Loucy (cell line): Measurements from ENCODE around the gene NKAP.
"Not testable (repeated sequence)": the region's sequence is repeated elsewhere in the genome, so short reads cannot be mapped to it uniquely, and the experiment has no call there.

Experiments used
- CTCF ChIP-seq: fragments of 200-600 bp; sonication (generic); conservative IDR thresholded peaks from 2 replicates; pipeline ENCODE4 v1.5.1; 2014; ENCODE audit warnings: mild to moderate bottlenecking, antibody characterized with exemption, low read length
- EZH2phosphoT487 ChIP-seq: fragments of 200-600 bp; IDR thresholded peaks from 2 replicates; pipeline ENCODE4 v1.6.1; 2018; ENCODE audit warnings: antibody characterized with exemption, mild to moderate bottlenecking, moderate library complexity, borderline replicate concordance

GRCh38 chrX:119922391-119922790 lies 21.2 kb downstream of the NKAP start:
- TF ChIP-seq EZH2phosphoT487, CTCF: not testable (repeated sequence)
